ENCODE results near the gene ABI3BP.

DNA sequence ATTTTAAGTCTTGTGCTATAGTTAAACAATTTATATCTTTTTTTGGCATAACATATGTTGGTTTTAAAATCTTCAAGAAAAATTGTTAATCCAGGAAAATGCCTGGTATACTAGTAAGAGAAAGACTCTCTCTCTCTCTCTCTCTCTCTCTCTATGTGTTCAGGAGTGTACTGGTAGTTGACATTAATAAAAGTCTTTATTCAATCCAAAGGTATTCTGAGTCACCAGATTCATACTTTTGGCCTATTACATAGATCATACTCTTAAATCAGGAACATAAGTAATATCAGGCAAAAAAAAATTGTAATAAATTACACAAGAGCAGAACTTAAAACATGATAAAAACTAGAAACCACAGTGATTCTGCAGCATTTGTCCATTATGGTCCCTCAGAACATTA lies 213.7 kb downstream of the ABI3BP start:
- TF ChIP-seq, protein P1, sequence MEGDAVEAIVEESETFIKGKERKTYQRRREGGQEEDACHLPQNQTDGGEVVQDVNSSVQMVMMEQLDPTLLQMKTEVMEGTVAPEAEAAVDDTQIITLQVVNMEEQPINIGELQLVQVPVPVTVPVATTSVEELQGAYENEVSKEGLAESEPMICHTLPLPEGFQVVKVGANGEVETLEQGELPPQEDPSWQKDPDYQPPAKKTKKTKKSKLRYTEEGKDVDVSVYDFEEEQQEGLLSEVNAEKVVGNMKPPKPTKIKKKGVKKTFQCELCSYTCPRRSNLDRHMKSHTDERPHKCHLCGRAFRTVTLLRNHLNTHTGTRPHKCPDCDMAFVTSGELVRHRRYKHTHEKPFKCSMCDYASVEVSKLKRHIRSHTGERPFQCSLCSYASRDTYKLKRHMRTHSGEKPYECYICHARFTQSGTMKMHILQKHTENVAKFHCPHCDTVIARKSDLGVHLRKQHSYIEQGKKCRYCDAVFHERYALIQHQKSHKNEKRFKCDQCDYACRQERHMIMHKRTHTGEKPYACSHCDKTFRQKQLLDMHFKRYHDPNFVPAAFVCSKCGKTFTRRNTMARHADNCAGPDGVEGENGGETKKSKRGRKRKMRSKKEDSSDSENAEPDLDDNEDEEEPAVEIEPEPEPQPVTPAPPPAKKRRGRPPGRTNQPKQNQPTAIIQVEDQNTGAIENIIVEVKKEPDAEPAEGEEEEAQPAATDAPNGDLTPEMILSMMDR (conservative IDR thresholded peaks at IDR 0.05 in 1 of 2, IDR thresholded peaks at IDR 0.05 in 1 of 2; ENCODE audit: low read depth in 1 of 2, low read length in 2 of 2): no peak
- no peak for TF ChIP-seq EZH2 (IDR thresholded peaks at IDR 0.05; ENCODE audit: low read length, missing control alignments)

Measured in fibroblast of lung (primary cell).